T-cell (primary cell): ENCODE data around the gene GAPDHS. TPM values are rescaled to one million over a fixed set of nuclear protein-coding genes. Genes with fewer than 3 reads are reported as not detected.

Experiments used
- ATAC-seq, 4 experiments: fragments of 200-7000 bp in 3 of 4; fragments of 150-1000 bp in 1 of 4; cut with Tn5 transposase; replicated peaks in 1 of 4; 1 replicate in 3 of 4; 2 replicates in 1 of 4; pipeline ENCODE4 v1.10.0; 2021; ENCODE audit warnings: moderate library complexity in 3 of 4, mild to moderate bottlenecking in 2 of 4, moderate number of reproducible peaks in 1 of 4
- CTCF ChIA-PET, 2 donors: fragments of 300-600 bp; sonication (Branson Sonifier 250); formaldehyde crosslinking; loops; one replicate each; lab custom pipeline; 2022; ENCODE audit warnings: antibody characterized with exemption in 2 of 2; lab: Charles Lee
- POLR2A ChIA-PET, 2 donors: fragments of 300-600 bp; sonication (Branson Sonifier 250); formaldehyde crosslinking; loops; one replicate each; lab custom pipeline; 2022; ENCODE audit warnings: antibody characterized with exemption in 2 of 2; lab: Charles Lee
- DNase-seq, 35 experiments: peaks; one replicate each; pipeline versions ENCODE4 v3.0.0 to v3.0.0-alpha.2; 2013 to 2023
- H3K27ac ChIP-seq: one replicate; pipeline ENCODE4 v1.5.1; 2013; ENCODE audit warnings: low read length
- H3K27me3 ChIP-seq, 2 experiments: replicated peaks in 1 of 2; 1 replicate in 1 of 2; 2 replicates in 1 of 2; pipeline versions ENCODE4 v1.6.1 to v1.7.0; 2013; ENCODE audit warnings: low read length in 1 of 2, mixed read lengths in 1 of 2; ENCODE audit not compliant: control insufficient read depth in 2 of 2, insufficient read depth in 2 of 2; ENCODE audit errors: extremely low read depth in 1 of 2
- H3K36me3 ChIP-seq, 2 donors: 1 replicate in 1 of 2; 2 replicates in 1 of 2; pipeline versions ENCODE4 v1.6.1 to v1.7.0; 2013; ENCODE audit warnings: low read length in 1 of 2; ENCODE audit not compliant: control insufficient read depth in 2 of 2, insufficient read depth in 1 of 2; ENCODE audit errors: extremely low read depth in 1 of 2
- H3K4me1 ChIP-seq, 2 experiments: 1 replicate in 1 of 2; 2 replicates in 1 of 2; pipeline versions ENCODE4 v1.6.1 to v1.7.0; 2013; ENCODE audit warnings: low read length in 2 of 2, mixed read lengths in 1 of 2; ENCODE audit not compliant: insufficient read depth in 2 of 2, control insufficient read depth in 1 of 2; ENCODE audit errors: extremely low read depth in 1 of 2
- H3K4me3 ChIP-seq, 2 donors: 1 replicate in 1 of 2; 2 replicates in 1 of 2; pipeline versions ENCODE4 v1.5.1 to v1.7.0; 2013; ENCODE audit warnings: mild to moderate bottlenecking in 2 of 2, low read length in 1 of 2, moderate library complexity in 1 of 2; ENCODE audit not compliant: control insufficient read depth in 1 of 2; ENCODE audit errors: extremely low read depth in 1 of 2
- H3K9me3 ChIP-seq: 2 replicates; pipeline ENCODE4 v1.7.0; 2013
- H3K27ac Mint-ChIP-seq, 2 donors: one replicate each; pipeline ENCODE4 v1.8.0; 2020 to 2021; ENCODE audit warnings: mild to moderate bottlenecking in 2 of 2, mixed read lengths in 2 of 2
- H3K27me3 Mint-ChIP-seq, 2 donors: one replicate each; pipeline ENCODE4 v1.8.0; 2021 to 2022; ENCODE audit warnings: mixed read lengths in 2 of 2
- H3K36me3 Mint-ChIP-seq: one replicate; pipeline ENCODE4 v1.8.0; 2021; ENCODE audit warnings: mixed read lengths
- H3K4me1 Mint-ChIP-seq, 3 donors: one replicate each; pipeline ENCODE4 v1.8.0; 2020 to 2022; ENCODE audit warnings: mixed read lengths in 3 of 3, mild to moderate bottlenecking in 1 of 3
- H3K4me3 Mint-ChIP-seq, 3 donors: one replicate each; pipeline ENCODE4 v1.8.0; 2020 to 2022; ENCODE audit warnings: mild to moderate bottlenecking in 3 of 3, mixed read lengths in 3 of 3, moderate library complexity in 3 of 3
- H3K9me3 Mint-ChIP-seq, 3 donors: one replicate each; pipeline ENCODE4 v1.8.0; 2020 to 2022; ENCODE audit warnings: mixed read lengths in 3 of 3
- WGBS: methylation state at CpG from one replicate; pipeline ENCODE4 v1.1.5; 2013; ENCODE audit warnings: missing lambda C conversion rate; ENCODE audit not compliant: insufficient coverage; 5-methylcytosine and 5-hydroxymethylcytosine counted together
- total RNA-seq, 35 experiments: library from RNA in 6 of 35; stranded (reverse) in 6 of 35; fragments of 120-200 nt in 1 of 35; gene quantifications; one replicate each; pipeline versions ENCODE4 v1.2.1 to v1.2.4 and lab custom pipeline; 2013 to 2026

Gene GAPDHS
- total RNA-seq, 5 donors from 2014 or later (not counting 1 experiment from before 2014, with no cell fraction given): not detected

GRCh38 chr19:35545855-35546381 is 12.7 kb downstream of the GAPDHS start:
- H3K27ac ChIP-seq: peak overlapping the region; percentile 67
- no peaks in the 10 kb centered on the region for H3K27me3 ChIP-seq
- no peaks in the 10 kb centered on the region for H3K27me3 Mint-ChIP-seq
- peaks cover 9% of the 10 kb centered on the region for H3K36me3 Mint-ChIP-seq
- H3K9me3 ChIP-seq: no peaks in the 10 kb centered on the region
- CTCF ChIA-PET: no interaction called here
- peak overlapping the region; percentile 69 to 78 for H3K27ac Mint-ChIP-seq
- peak overlapping the region; percentile 83 to 89 (median 84) for H3K4me3 Mint-ChIP-seq
- H3K4me1 ChIP-seq: peaks cover 10 to 38% of the 10 kb centered on the region in 2 experiments
- under 1% methylated on average over 26 of the region's 27 CpGs for WGBS
- peak in 30 of 35 experiments; percentile 19 to 65 (median 33) for DNase-seq
- peaks cover 35 to 39% (median 39%) of the 10 kb centered on the region in 3 donors for H3K4me1 Mint-ChIP-seq
- ATAC-seq: peak; percentile 43 to 62 (median 52)
- POLR2A ChIA-PET: no interaction called here
- H3K9me3 Mint-ChIP-seq: no peaks in the 10 kb centered on the region
- H3K36me3 ChIP-seq: peaks cover 3 to 7% of the 10 kb centered on the region in 2 donors
- H3K4me3 ChIP-seq: peak overlapping the region; percentile 75 to 88

GRCh38 chr19:35546532-35546931 is 13.3 kb downstream of the GAPDHS start:
- Histone ChIP-seq H3K27ac (peak overlapping the region; percentile 67), H3K4me1 (peaks cover 10 to 38% of the 10 kb centered on the region in 2 experiments), H3K9me3 (no peaks in the 10 kb centered on the region), H3K27me3 (no peaks in the 10 kb centered on the region), H3K36me3 (peaks cover 3 to 7% of the 10 kb centered on the region in 2 donors), H3K4me3 (peak overlapping the region; percentile 75 to 88)
- CTCF ChIA-PET: no interaction called here
- H3K4me3 Mint-ChIP-seq: peak overlapping the region; percentile 83 to 89 (median 84)
- H3K9me3 Mint-ChIP-seq: no peaks in the 10 kb centered on the region
- H3K27me3 Mint-ChIP-seq: no peaks in the 10 kb centered on the region
- peaks cover 35 to 39% (median 39%) of the 10 kb centered on the region in 3 donors for H3K4me1 Mint-ChIP-seq
- ATAC-seq (no peak), DNase-seq (no peak)
- H3K36me3 Mint-ChIP-seq: peaks cover 10% of the 10 kb centered on the region
- 91% methylated on average over 6 of the region's 8 CpGs for WGBS
- peak overlapping the region; percentile 69 to 78 for H3K27ac Mint-ChIP-seq
- POLR2A ChIA-PET: no interaction called here

DNA sequence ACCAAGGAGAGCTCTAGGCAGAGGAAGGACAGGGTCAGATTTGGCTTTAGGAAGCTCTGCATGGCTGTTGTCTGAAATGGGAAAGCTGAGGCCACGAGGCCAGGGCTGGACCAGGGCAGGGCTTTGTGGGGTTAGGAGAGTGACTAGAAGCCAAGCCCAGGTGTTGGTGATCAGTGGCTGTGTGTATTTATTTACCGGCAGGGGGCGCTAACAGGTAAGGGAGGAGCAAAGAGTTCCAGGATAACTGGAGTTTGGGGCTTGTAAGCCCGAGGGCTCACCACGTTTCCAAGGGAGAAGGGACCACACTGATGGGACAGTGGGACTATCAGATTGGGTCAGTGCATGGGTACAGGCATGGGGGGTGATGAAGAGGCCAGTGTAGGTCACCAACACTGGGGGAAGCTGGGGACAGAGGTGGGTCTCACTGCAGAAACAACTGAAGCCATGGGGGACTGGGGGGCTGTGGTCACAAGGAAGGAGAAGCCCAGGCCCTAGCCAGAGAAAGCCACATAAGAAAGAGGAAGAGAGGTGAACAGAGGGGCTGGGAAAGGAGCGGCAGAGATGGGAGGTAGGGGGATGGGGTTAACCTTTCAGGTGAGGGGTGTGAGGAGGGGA is 16.0 kb downstream of the GAPDHS start:
- Histone ChIP-seq H3K27ac (no peak overlapping the region), H3K4me1 (peaks cover 10 to 35% of the 10 kb centered on the region in 2 experiments), H3K9me3 (no peaks in the 10 kb centered on the region), H3K4me3 (no peak overlapping the region), H3K27me3 (no peaks in the 10 kb centered on the region), H3K36me3 (peaks cover 3 to 7% of the 10 kb centered on the region in 2 donors)
- CTCF ChIA-PET: interaction anchor here in 1 of 2 donors (0.6 kb wide), 1 partner anchor 1113 kb away, joined by 3 read pairs; no protein-coding TSS in a partner anchor
- Mint-ChIP-seq H3K27ac (no peak overlapping the region), H3K27me3 (no peaks in the 10 kb centered on the region), H3K4me3 (peak overlapping the region in 1 of 3 donors; percentile 44), H3K36me3 (peaks cover 10% of the 10 kb centered on the region), H3K9me3 (no peaks in the 10 kb centered on the region), H3K4me1 (peaks cover 34 to 37% (median 35%) of the 10 kb centered on the region in 3 donors)
- ATAC-seq: no peak
- DNase-seq: peak in 31 of 35 experiments; percentile 11 to 84 (median 46)
- WGBS: 33% methylated on average over 4 of the region's 6 CpGs
- POLR2A ChIA-PET: no interaction called here

- H3K27ac Mint-ChIP-seq: no peak overlapping the region
- peaks cover 27 to 30% (median 28%) of the 10 kb centered on the region in 3 donors for H3K4me1 Mint-ChIP-seq
- DNase-seq (no peak), ATAC-seq (no peak)
- no peaks in the 10 kb centered on the region for H3K9me3 Mint-ChIP-seq
- Histone ChIP-seq H3K4me3 (no peak overlapping the region), H3K27ac (no peak overlapping the region), H3K27me3 (no peaks in the 10 kb centered on the region), H3K36me3 (peaks cover 3 to 7% of the 10 kb centered on the region in 2 donors), H3K9me3 (no peaks in the 10 kb centered on the region), H3K4me1 (peaks cover 7 to 27% of the 10 kb centered on the region in 2 experiments)
- H3K36me3 Mint-ChIP-seq: peaks cover 10% of the 10 kb centered on the region
- no peak overlapping the region for H3K4me3 Mint-ChIP-seq
- ChIA-PET POLR2A (interaction anchor here in 1 of 2 donors (0.5 kb wide), 1 partner anchor 110 kb away, joined by 13 read pairs; no protein-coding TSS in a partner anchor), CTCF (no interaction called here)
- H3K27me3 Mint-ChIP-seq: no peaks in the 10 kb centered on the region
- 92% methylated on average over 15 of the region's 15 CpGs for WGBS
Measured at GRCh38 chr19:35549879-35550523, 16.7 kb downstream of the GAPDHS start.

GRCh38 chr19:35551091-35551810 is 18.0 kb downstream of the GAPDHS start:
- DNase-seq (no peak), ATAC-seq (no peak)
- peaks cover 6 to 18% of the 10 kb centered on the region in 2 experiments for H3K4me1 ChIP-seq
- no peak overlapping the region for H3K27ac Mint-ChIP-seq
- H3K4me1 Mint-ChIP-seq: peaks cover 23 to 27% (median 24%) of the 10 kb centered on the region in 3 donors
- H3K36me3 Mint-ChIP-seq: peaks cover 10% of the 10 kb centered on the region
- H3K9me3 Mint-ChIP-seq: no peaks in the 10 kb centered on the region
- no peak overlapping the region for H3K4me3 ChIP-seq
- WGBS: 90% methylated on average over 16 of the region's 21 CpGs
- no peak overlapping the region for H3K4me3 Mint-ChIP-seq
- no peaks in the 10 kb centered on the region for H3K27me3 Mint-ChIP-seq
- peaks cover 3 to 7% of the 10 kb centered on the region in 2 donors for H3K36me3 ChIP-seq
- no peak overlapping the region for H3K27ac ChIP-seq
- ChIA-PET POLR2A (no interaction called here), CTCF (interaction anchor here in 1 of 2 donors (0.7 kb wide), 1 partner anchor 1091 kb away, joined by 3 read pairs; no protein-coding TSS in a partner anchor)
- H3K27me3 ChIP-seq: no peaks in the 10 kb centered on the region
- H3K9me3 ChIP-seq: no peaks in the 10 kb centered on the region
